HepG2 (cell line): ENCODE results near the gene NUDT14. TPM values are rescaled to one million over a fixed set of nuclear protein-coding genes. Genes with fewer than 3 reads are reported as not detected.

Experiments
- ATAC-seq: fragments of 200-7000 bp; cut with Tn5 transposase; 3 replicates; pipeline ENCODE4 v1.9.1; 2020; ENCODE audit warnings: mild to moderate bottlenecking, moderate library complexity
- BruUV-seq: library from RNA; stranded (reverse); fragments of 400-500 nt; replicated peaks from 2 replicates; lab custom pipeline; 2021; lab: Mats Ljungman, UMichigan
- CTCF ChIA-PET: fragments of 300-600 bp; formaldehyde crosslinking; extraction: SDS; loops from one replicate; lab custom pipeline; 2021; ENCODE audit warnings: low total read pairs, inconsistent platforms, low intra/inter-chr PET ratio; lab: Yijun Ruan, JAX
- POLR2A ChIA-PET: fragments of 350-600 bp; sonication (Branson Sonifier 250); formaldehyde crosslinking; loops from one replicate; lab custom pipeline; 2020; ENCODE audit warnings: antibody characterized with exemption, inconsistent platforms; lab: Yijun Ruan, JAX
- DNase-seq: peaks from one replicate; pipeline ENCODE4 v3.0.0-alpha.2; 2015; ENCODE audit warnings: low spot score
- FAIRE-seq: peaks from 3 replicates; lab custom pipeline; 2011; peaks lifted over from hg19 to GRCh38; lab: Jason Lieb, UNC
- H2AFZ ChIP-seq: one replicate; pipeline ENCODE4 v1.6.1; 2011; ENCODE audit warnings: low read length, inconsistent platforms
- H3K27ac ChIP-seq: fragments of 300-600 bp; 3 replicates; pipeline ENCODE4 v1.8.0; 2011; ENCODE audit warnings: mixed run types, mild to moderate bottlenecking, mixed read lengths, low read length, inconsistent platforms; ENCODE audit not compliant: insufficient read depth; ENCODE audit errors: extremely low read length
- H3K27me3 ChIP-seq, 2 experiments: fragments of 200-600 bp in 1 of 2; 2 replicates in 1 of 2; 3 replicates in 1 of 2; pipeline versions ENCODE4 v1.6.0 to v1.8.0; 2011; ENCODE audit warnings: low read length in 2 of 2, mild to moderate bottlenecking in 2 of 2, moderate library complexity in 2 of 2, inconsistent platforms in 1 of 2; ENCODE audit not compliant: insufficient read depth in 2 of 2, control insufficient read depth in 1 of 2
- H3K36me3 ChIP-seq, 2 experiments: fragments of 200-600 bp in 1 of 2; replicated peaks in 1 of 2; 2 replicates in 1 of 2; 3 replicates in 1 of 2; pipeline versions ENCODE4 v1.5.1 to v1.8.0; 2011; ENCODE audit warnings: low read length in 2 of 2, inconsistent platforms in 1 of 2; ENCODE audit not compliant: insufficient read depth in 2 of 2, control insufficient read depth in 1 of 2
- H3K4me1 ChIP-seq: 2 replicates; pipeline ENCODE4 v1.5.1; 2012; ENCODE audit warnings: low read length, inconsistent platforms; ENCODE audit not compliant: insufficient read depth
- H3K4me2 ChIP-seq: 2 replicates; pipeline ENCODE4 v1.6.0; 2011; ENCODE audit warnings: low read depth, low read length, inconsistent platforms
- H3K4me3 ChIP-seq, 3 experiments: fragments of 200-600 bp in 1 of 3; sonication (generic), shearing (Covaris generic) in 1 of 3; replicated peaks in 1 of 3; 2 replicates each; pipeline ENCODE4 v1.5.1; 2011 to 2016; ENCODE audit warnings: low read length in 3 of 3, inconsistent platforms in 2 of 3, low read depth in 2 of 3, mild to moderate bottlenecking in 2 of 3, control low read depth in 1 of 3, mixed read lengths in 1 of 3; ENCODE audit not compliant: insufficient read depth in 1 of 3
- H3K79me2 ChIP-seq: one replicate; pipeline ENCODE4 v1.6.1; 2011; ENCODE audit warnings: low read length, inconsistent platforms; ENCODE audit not compliant: insufficient read depth
- H3K9ac ChIP-seq: 2 replicates; pipeline ENCODE4 v1.6.0; 2011; ENCODE audit warnings: mild to moderate bottlenecking, low read depth, low read length, inconsistent platforms; ENCODE audit not compliant: insufficient read depth
- H3K9me3 ChIP-seq: 2 replicates; pipeline ENCODE4 v1.5.1; 2012; ENCODE audit warnings: mild to moderate bottlenecking, low read length
- H4K20me1 ChIP-seq: 2 replicates; pipeline ENCODE4 v1.6.0; 2011; ENCODE audit warnings: inconsistent platforms, mild to moderate bottlenecking, low read length, moderate library complexity; ENCODE audit not compliant: insufficient read depth
- CAMTA2 ChIP-seq: sonication (generic); formaldehyde crosslinking; IDR thresholded peaks from 2 replicates; pipeline ENCODE4 v1.4.0; 2020; ENCODE audit warnings: mild to moderate bottlenecking, missing genetic modification reagents, borderline replicate concordance
- HMGXB3 ChIP-seq: sonication (generic); formaldehyde crosslinking; IDR thresholded peaks from 2 replicates; pipeline ENCODE4 v1.4.0; 2020; ENCODE audit warnings: missing genetic modification reagents, borderline replicate concordance
- IKZF5 ChIP-seq: IDR thresholded peaks from 2 replicates; pipeline ENCODE4 v1.6.1; 2018; ENCODE audit warnings: missing genetic modification reagents, mild to moderate bottlenecking, missing compliant biosample characterization
- MAFK ChIP-seq, 2 experiments: IDR thresholded peaks in 1 of 2; conservative IDR thresholded peaks in 1 of 2; 2 replicates each; pipeline ENCODE4 v1.6.1; 2011; ENCODE audit warnings: improper control_type of control experiment in 2 of 2, low read length in 2 of 2
- NFRKB ChIP-seq: fragments of 450-650 bp; IDR thresholded peaks from 2 replicates; pipeline ENCODE4 v1.6.1; 2017
- ZBTB7B ChIP-seq: sonication (generic); formaldehyde crosslinking; IDR thresholded peaks from 2 replicates; pipeline ENCODE4 v1.4.0; 2020; ENCODE audit warnings: missing genetic modification reagents
- ZNF383 ChIP-seq: sonication (generic); formaldehyde crosslinking; IDR thresholded peaks from 2 replicates; pipeline ENCODE4 v1.4.0; 2020; ENCODE audit warnings: missing genetic modification reagents, mild to moderate bottlenecking, borderline replicate concordance
- ZNF609 ChIP-seq: sonication (generic); formaldehyde crosslinking; IDR thresholded peaks from 2 replicates; pipeline ENCODE4 v1.4.0; 2020; ENCODE audit warnings: mild to moderate bottlenecking, missing genetic modification reagents, borderline replicate concordance
- ZNF703 ChIP-seq: sonication (generic); formaldehyde crosslinking; IDR thresholded peaks from 2 replicates; pipeline ENCODE4 v1.5.1; 2020; ENCODE audit warnings: missing genetic modification reagents, mild to moderate bottlenecking, moderate library complexity, borderline replicate concordance
- WGBS: methylation state at CpG from one replicate; pipeline ENCODE4 v1.1.6; 2017; ENCODE audit warnings: low lambda C conversion rate; 5-methylcytosine and 5-hydroxymethylcytosine counted together
- in situ Hi-C: cut with HindIII; loops from 2 replicates; pipeline ENCODE4 v1.10.0; 2017; ENCODE audit warnings: low pct_unique_long_range_greater_than_20kb; ENCODE audit not compliant: extremely low pct_ligation_motif_present
- intact Hi-C: fragments of 100-400 bp; cut with micrococcal nuclease; formaldehyde crosslinking; loops from one replicate; pipeline ENCODE4 v1.10.0; 2022; ENCODE audit not compliant: unreplicated experiment
- polyA plus RNA-seq, 8 experiments: library from polyadenylated mRNA; depleted of rRNA in 3 of 8; stranded (reverse) in 7 of 8; unstranded in 1 of 8; fragments of >200 nt; fragmentation: Illumina TruSeq in 4 of 8; extraction: Trizol in 4 of 8; gene quantifications; 2 replicates each; pipeline versions ENCODE4 v1.2.1 to v1.2.3, GENCODE V29; 2011 to 2016; ENCODE audit warnings: low read depth in 4 of 8, missing spikeins in 1 of 8, mixed read lengths in 1 of 8; ENCODE audit not compliant: insufficient read depth in 1 of 8
- total RNA-seq, 5 experiments: library from RNA; depleted of rRNA; stranded (reverse); fragments of >200 nt; fragmentation: Illumina TruSeq; extraction: Trizol; gene quantifications; 2 replicates each; pipeline ENCODE4 v1.2.3, GENCODE V29; 2016; ENCODE audit warnings: low read depth in 1 of 5

The NUDT14 gene
- total and polyA plus RNA-seq, 2 of the 13 experiments (the other 11 are each of a cell fraction or from before 2014, with no cell fraction given) = 5.8 to 6.1 TPM

- H3K4me1 ChIP-seq = peaks cover 9% of the 10 kb centered on the region; the same call in 1 of the 2 replicates
- no peaks in the 10 kb centered on the region for H3K79me2 ChIP-seq
- H3K27me3 ChIP-seq = peaks cover 32 to 64% of the 10 kb centered on the region in 2 experiments
- ChIA-PET CTCF (no interaction called here), POLR2A (no interaction called here)
- TF ChIP-seq ZNF703 (CRISPR knock-in tag) = no peak
- no peak for TF ChIP-seq CAMTA2 (CRISPR knock-in tag)
- TF ChIP-seq NFRKB = no peak
- TF ChIP-seq HMGXB3 (CRISPR knock-in tag) = no peak
- TF ChIP-seq IKZF5 (CRISPR knock-in tag) = no peak
- TF ChIP-seq ZNF383 = no peak
- TF ChIP-seq ZBTB7B (CRISPR knock-in tag) = no peak
- no peak for TF ChIP-seq MAFK (conservative IDR thresholded peaks at IDR 0.05 in 1 of 2, IDR thresholded peaks at IDR 0.05 in 1 of 2; ENCODE audit: low read length in 2 of 2)
- no peak for TF ChIP-seq ZNF609 (CRISPR knock-in tag)
- H3K9me3 ChIP-seq = no peaks in the 10 kb centered on the region
- DNase-seq (no peak), ATAC-seq (no peak; the same call in 2 of the 3 replicates), FAIRE-seq (no peak)
- BruUV-seq = no TSS peak
- no peak overlapping the region for H2AFZ ChIP-seq
- H3K36me3 ChIP-seq = no peaks in the 10 kb centered on the region
- no peak overlapping the region for H3K4me2 ChIP-seq
- intact Hi-C loops = no loop called here
- in situ Hi-C loops = no loop called here
- H3K4me3 ChIP-seq = no peak overlapping the region
- no peak overlapping the region for H3K9ac ChIP-seq
- H4K20me1 ChIP-seq = no peaks in the 10 kb centered on the region
- H3K27ac ChIP-seq = no peak overlapping the region
- WGBS = 0% methylated on average over 5 of the region's 18 CpGs
Observed at GRCh38 chr14:105153331-105153731, 27.8 kb downstream of the NUDT14 start.
